Measurements from ENCODE around the gene SAPCD2. TPM values are rescaled to one million over a fixed set of nuclear protein-coding genes. Genes with fewer than 3 reads are reported as not detected.

The SAPCD2 gene
- total RNA-seq, 3 donors from 2014 or later = 2.7 to 11.2 (median 6.0) TPM

- Histone ChIP-seq H3K9me3 (no peaks in the 10 kb centered on the region), H3K4me3 (no peak overlapping the region), H3K4me1 (ENCODE audit: low read depth) (peaks cover 19% of the 10 kb centered on the region), H3K36me3 (ENCODE audit: low read depth) (no peaks in the 10 kb centered on the region)
- no peak for TF ChIP-seq CTCF (IDR thresholded peaks at IDR 0.05)
- DNase-seq (no peak), ATAC-seq (no peak)
- intact Hi-C loops (cut with DNase I, micrococcal nuclease) = no loop called here
Observed at GRCh38 chr9:137039611-137040366, 30.6 kb downstream of the SAPCD2 start.

GRCh38 chr9:137038916-137039315, 31.4 kb downstream of the SAPCD2 start:
- ATAC-seq (no peak), DNase-seq (no peak)
- TF ChIP-seq CTCF (IDR thresholded peaks at IDR 0.05) = no peak
- peaks cover 16% of the 10 kb centered on the region for H3K4me1 ChIP-seq (ENCODE audit: low read depth)
- no peak overlapping the region for H3K4me3 ChIP-seq
- no peaks in the 10 kb centered on the region for H3K9me3 ChIP-seq
- H3K36me3 ChIP-seq (ENCODE audit: low read depth) = no peaks in the 10 kb centered on the region
- intact Hi-C loops (cut with DNase I, micrococcal nuclease) = no loop called here

GRCh38 chr9:137037483-137037882, 32.9 kb downstream of the SAPCD2 start:
- intact Hi-C loops (cut with DNase I, micrococcal nuclease) = no loop called here

GRCh38 chr9:137037035-137037434, 33.3 kb downstream of the SAPCD2 start:
- no peaks in the 10 kb centered on the region for H3K9me3 ChIP-seq
- H3K4me1 ChIP-seq (ENCODE audit: low read depth) = peaks cover 14% of the 10 kb centered on the region
- H3K4me3 ChIP-seq = no peak overlapping the region
- no peak for ATAC-seq
- no peak for DNase-seq
- H3K36me3 ChIP-seq (ENCODE audit: low read depth) = no peaks in the 10 kb centered on the region
- no peak for TF ChIP-seq CTCF (IDR thresholded peaks at IDR 0.05)
- intact Hi-C loops (cut with DNase I, micrococcal nuclease) = no loop called here

More at GRCh38 chr9:137037483-137037882, 32.9 kb downstream of the SAPCD2 start:
- DNase-seq (no peak), ATAC-seq (no peak)
- H3K9me3 ChIP-seq = no peaks in the 10 kb centered on the region
- H3K4me3 ChIP-seq = no peak overlapping the region
- peaks cover 14% of the 10 kb centered on the region for H3K4me1 ChIP-seq (ENCODE audit: low read depth)
- TF ChIP-seq CTCF (IDR thresholded peaks at IDR 0.05) = no peak
- no peaks in the 10 kb centered on the region for H3K36me3 ChIP-seq (ENCODE audit: low read depth)

- DNase-seq (no peak), ATAC-seq (no peak)
- Histone ChIP-seq H3K4me3 (no peak overlapping the region), H3K36me3 (ENCODE audit: low read depth) (no peaks in the 10 kb centered on the region), H3K4me1 (ENCODE audit: low read depth) (peaks cover 20% of the 10 kb centered on the region), H3K9me3 (no peaks in the 10 kb centered on the region)
- TF ChIP-seq CTCF (IDR thresholded peaks at IDR 0.05) = no peak
- intact Hi-C loops (cut with DNase I, micrococcal nuclease) = no loop called here
Observed at GRCh38 chr9:137035937-137036336, 34.4 kb downstream of the SAPCD2 start.
